MM.1S (cell line): ENCODE data around the gene COL27A1.

Experiments used
- DNase-seq: peaks from one replicate; pipeline ENCODE4 v3.0.0-alpha.2; 2015
- H2AFZ ChIP-seq: fragments of 300-600 bp; sonication (generic); 2 replicates; pipeline ENCODE4 v1.6.0; 2016; ENCODE audit warnings: antibody characterized with exemption, low read length
- H3F3A ChIP-seq: fragments of 300-600 bp; sonication (generic); 2 replicates; pipeline ENCODE4 v1.6.1; 2016; ENCODE audit warnings: mild to moderate bottlenecking, antibody characterized with exemption, low read length, moderate library complexity, mixed read lengths; ENCODE audit not compliant: insufficient read depth
- H3K27ac ChIP-seq: fragments of 300-600 bp; sonication (generic); 2 replicates; pipeline ENCODE4 v1.5.1; 2016; ENCODE audit warnings: mild to moderate bottlenecking, low read length
- H3K27me3 ChIP-seq: fragments of 300-600 bp; sonication (generic); replicated peaks from 2 replicates; pipeline ENCODE4 v1.6.0; 2016; ENCODE audit warnings: low read length; ENCODE audit not compliant: insufficient read depth
- H3K36me3 ChIP-seq: fragments of 300-600 bp; sonication (generic); replicated peaks from 2 replicates; pipeline ENCODE4 v1.6.1; 2016; ENCODE audit warnings: mild to moderate bottlenecking, low read length, mixed read lengths; ENCODE audit not compliant: insufficient read depth
- H3K4me1 ChIP-seq: fragments of 300-600 bp; sonication (generic); 2 replicates; pipeline ENCODE4 v1.6.1; 2016; ENCODE audit warnings: low read length, mixed read lengths
- H3K4me2 ChIP-seq: fragments of 300-600 bp; sonication (generic); 2 replicates; pipeline ENCODE4 v1.6.0; 2016; ENCODE audit warnings: low read depth, low read length
- H3K4me3 ChIP-seq: fragments of 300-600 bp; sonication (generic); 2 replicates; pipeline ENCODE4 v1.5.1; 2016; ENCODE audit warnings: low read length, mixed read lengths
- H3K79me2 ChIP-seq: fragments of 300-600 bp; sonication (generic); 2 replicates; pipeline ENCODE4 v1.6.1; 2016; ENCODE audit warnings: mixed run types, low read length, mixed read lengths
- H3K9ac ChIP-seq: fragments of 300-600 bp; sonication (generic); 2 replicates; pipeline ENCODE4 v1.6.1; 2016; ENCODE audit warnings: low read length, mixed read lengths
- H3K9me2 ChIP-seq: fragments of 300-600 bp; sonication (generic); replicated peaks from 2 replicates; pipeline ENCODE4 v1.6.1; 2016; ENCODE audit warnings: mild to moderate bottlenecking, low read length, mixed read lengths; ENCODE audit not compliant: insufficient read depth
- H3K9me3 ChIP-seq: fragments of 300-600 bp; sonication (generic); replicated peaks from 2 replicates; pipeline ENCODE4 v1.6.1; 2016; ENCODE audit warnings: mild to moderate bottlenecking, low read length, mixed read lengths; ENCODE audit not compliant: insufficient read depth
- H4K20me1 ChIP-seq: fragments of 300-600 bp; sonication (generic); 2 replicates; pipeline ENCODE4 v1.6.1; 2016; ENCODE audit warnings: mild to moderate bottlenecking, low read length, moderate library complexity, mixed read lengths; ENCODE audit not compliant: insufficient read depth
- CTCF ChIP-seq: fragments of 300-600 bp; sonication (generic); IDR thresholded peaks from 2 replicates; pipeline ENCODE4 v1.5.1; 2016; ENCODE audit warnings: antibody characterized with exemption, low read length, mixed read lengths
- EZH2 ChIP-seq: fragments of 300-600 bp; sonication (generic); optimal IDR thresholded peaks from 2 replicates; pipeline ENCODE3; 2017; ENCODE audit warnings: low read depth, mild to moderate bottlenecking, antibody characterized with exemption, low read length, mixed read lengths
- EZH2phosphoT487 ChIP-seq: fragments of 300-600 bp; sonication (generic); IDR thresholded peaks from 2 replicates; pipeline ENCODE4 v1.6.1; 2018; ENCODE audit warnings: antibody characterized with exemption, low read length

COL27A1 gene

GRCh38 chr9:114174876-114175771 is 19.8 kb downstream of the COL27A1 start:
- no peaks in the 10 kb centered on the region for H3K4me1 ChIP-seq
- no peaks in the 10 kb centered on the region for H4K20me1 ChIP-seq
- no peak overlapping the region for H3K27ac ChIP-seq
- no peaks in the 10 kb centered on the region for H3K9me2 ChIP-seq
- H3K4me3 ChIP-seq, result no peak overlapping the region
- no peak overlapping the region for H2AFZ ChIP-seq
- no peaks in the 10 kb centered on the region for H3K79me2 ChIP-seq
- no peaks in the 10 kb centered on the region for H3F3A ChIP-seq
- no peak for TF ChIP-seq EZH2
- peaks cover 16% of the 10 kb centered on the region for H3K27me3 ChIP-seq
- DNase-seq, result no peak
- H3K4me2 ChIP-seq, result no peak overlapping the region
- H3K9me3 ChIP-seq, result no peaks in the 10 kb centered on the region
- no peak overlapping the region for H3K9ac ChIP-seq
- H3K36me3 ChIP-seq, result no peaks in the 10 kb centered on the region

- no peaks in the 10 kb centered on the region for H3K9me2 ChIP-seq
- H3K9ac ChIP-seq, result no peak overlapping the region
- no peak overlapping the region for H2AFZ ChIP-seq
- peaks cover 11% of the 10 kb centered on the region; the same call in 1 of the 2 replicates for H3K27me3 ChIP-seq
- no peaks in the 10 kb centered on the region for H3F3A ChIP-seq
- no peak overlapping the region for H3K4me2 ChIP-seq
- no peaks in the 10 kb centered on the region for H3K9me3 ChIP-seq
- H3K4me1 ChIP-seq, result no peaks in the 10 kb centered on the region
- H4K20me1 ChIP-seq, result no peaks in the 10 kb centered on the region
- no peak overlapping the region for H3K27ac ChIP-seq
- H3K79me2 ChIP-seq, result no peaks in the 10 kb centered on the region
- no peak for TF ChIP-seq CTCF
- no peak for TF ChIP-seq EZH2phosphoT487
- TF ChIP-seq EZH2, result no peak
- H3K4me3 ChIP-seq, result no peak overlapping the region
- no peak for DNase-seq
- H3K36me3 ChIP-seq, result no peaks in the 10 kb centered on the region
Observed at GRCh38 chr9:114176624-114177291, 21.4 kb downstream of the COL27A1 start.

- Histone ChIP-seq H3K9me3 (no peaks in the 10 kb centered on the region), H2AFZ (no peak overlapping the region), H3K36me3 (no peaks in the 10 kb centered on the region), H3K4me2 (no peak overlapping the region), H3F3A (no peaks in the 10 kb centered on the region), H3K79me2 (no peaks in the 10 kb centered on the region), H3K9me2 (no peaks in the 10 kb centered on the region), H4K20me1 (no peaks in the 10 kb centered on the region), H3K4me3 (no peak overlapping the region), H3K27ac (no peak overlapping the region), H3K27me3 (peaks cover 11% of the 10 kb centered on the region; the same call in 1 of the 2 replicates), H3K9ac (no peak overlapping the region), H3K4me1 (no peaks in the 10 kb centered on the region)
- TF ChIP-seq EZH2phosphoT487 (no peak), CTCF (no peak), EZH2 (no peak)
- no peak for DNase-seq
Observed at GRCh38 chr9:114177423-114178064, 22.2 kb downstream of the COL27A1 start.
